Measurements from ENCODE around the gene TRH.

Gene TRH

DNA sequence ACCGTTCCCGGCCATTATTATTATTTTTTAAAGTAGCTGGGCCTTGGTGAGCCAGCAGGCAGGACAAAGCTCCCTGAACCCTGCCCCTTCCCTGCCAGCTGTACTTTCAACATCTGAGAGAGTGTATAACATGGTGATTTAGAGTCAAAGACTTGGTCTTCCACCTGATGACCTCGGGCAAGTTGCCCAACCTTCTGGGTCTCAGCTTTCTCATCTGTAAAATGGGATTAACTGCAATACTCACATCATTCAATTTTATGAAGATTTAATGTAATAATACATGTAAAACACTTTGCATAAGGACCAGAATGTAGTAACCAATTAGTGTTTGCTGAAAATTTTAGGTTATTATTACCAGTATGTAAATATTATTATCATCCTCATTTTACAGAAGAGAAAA lies 11.9 kb upstream of the TRH start:
- H2AFZ ChIP-seq (ENCODE audit: insufficient read depth, low read length, poor library complexity): no peak overlapping the region
- H3K27me3 ChIP-seq (ENCODE audit: insufficient read depth, low read length): peaks cover 2% of the 10 kb centered on the region
- no peak overlapping the region for H3K18ac ChIP-seq (ENCODE audit: low read length)
- H3K79me2 ChIP-seq (ENCODE audit: control insufficient read depth, insufficient read depth, low read length, poor library complexity): no peaks in the 10 kb centered on the region
- H2BK5ac ChIP-seq (ENCODE audit: low read depth, low read length, poor library complexity): no peak overlapping the region
- H3K23ac ChIP-seq (ENCODE audit: low read length): no peak overlapping the region
- H4K91ac ChIP-seq (ENCODE audit: low read depth, low read length): no peak overlapping the region
- no peaks in the 10 kb centered on the region for H3K36me3 ChIP-seq (ENCODE audit: control insufficient read depth in 1 of 2, insufficient read depth in 2 of 2, low read length in 2 of 2)
- H2BK120ac ChIP-seq (ENCODE audit: insufficient read depth, low read length, poor library complexity): no peak overlapping the region
- no peaks in the 10 kb centered on the region for H3K4me1 ChIP-seq (ENCODE audit: control insufficient read depth in 1 of 2, insufficient read depth in 2 of 2, low read length in 2 of 2)
- no peak overlapping the region for H3K4ac ChIP-seq (ENCODE audit: low read depth, low read length)
- H2BK12ac ChIP-seq (ENCODE audit: low read length): no peak overlapping the region
- DNase-seq: no peak
- no peak overlapping the region for H2AK5ac ChIP-seq (ENCODE audit: low read length)
- H3K4me2 ChIP-seq (ENCODE audit: low read length): no peak overlapping the region
- no peaks in the 10 kb centered on the region for H3K9me3 ChIP-seq (ENCODE audit: insufficient read depth, low read depth, low read length)
- H3K4me3 ChIP-seq (ENCODE audit: low read depth, low read length): no peak overlapping the region
- H3K79me1 ChIP-seq (ENCODE audit: low read length): no peaks in the 10 kb centered on the region
- no peak overlapping the region for H4K8ac ChIP-seq (ENCODE audit: low read depth, low read length)
- H4K12ac ChIP-seq (ENCODE audit: low read depth, low read length): no peak overlapping the region
- H3K9ac ChIP-seq (ENCODE audit: low read length): no peak overlapping the region
- H3K14ac ChIP-seq (ENCODE audit: low read length): no peak overlapping the region
- no peak overlapping the region for H3K27ac ChIP-seq (ENCODE audit: low read depth, low read length)
- no CpG with 5 or more reads among the region's 3 CpGs for WGBS (ENCODE audit: extremely low coverage, insufficient coverage, insufficient read length)

DNA sequence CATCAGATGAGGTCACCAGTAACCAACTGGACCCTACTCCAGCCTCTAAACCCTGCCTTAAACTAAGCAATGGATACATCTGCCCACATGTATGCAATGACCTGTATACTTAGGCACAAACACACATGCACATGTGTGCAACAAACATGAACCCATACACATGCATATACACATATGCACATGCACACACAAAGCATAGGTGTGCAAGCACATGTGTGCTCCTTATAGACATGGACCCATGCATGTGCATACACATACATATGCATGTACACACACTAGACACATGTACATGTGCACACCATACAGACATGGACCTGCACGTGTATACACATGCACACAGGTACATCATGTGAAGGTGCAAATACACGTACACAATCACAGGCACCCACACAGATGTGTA lies 8.6 kb upstream of the TRH start:
- no peak overlapping the region for H3K18ac ChIP-seq (ENCODE audit: low read length)
- H2BK120ac ChIP-seq (ENCODE audit: insufficient read depth, low read length, poor library complexity): no peak overlapping the region
- H3K79me2 ChIP-seq (ENCODE audit: control insufficient read depth, insufficient read depth, low read length, poor library complexity): no peaks in the 10 kb centered on the region
- H3K9ac ChIP-seq (ENCODE audit: low read length): no peak overlapping the region
- H2BK12ac ChIP-seq (ENCODE audit: low read length): no peak overlapping the region
- DNase-seq: no peak
- no peak overlapping the region for H3K4ac ChIP-seq (ENCODE audit: low read depth, low read length)
- H3K4me1 ChIP-seq (ENCODE audit: control insufficient read depth in 1 of 2, insufficient read depth in 2 of 2, low read length in 2 of 2): no peaks in the 10 kb centered on the region
- H3K4me2 ChIP-seq (ENCODE audit: low read length): no peak overlapping the region
- H3K4me3 ChIP-seq (ENCODE audit: low read depth, low read length): no peak overlapping the region
- H2AK5ac ChIP-seq (ENCODE audit: low read length): no peak overlapping the region
- no peak overlapping the region for H4K12ac ChIP-seq (ENCODE audit: low read depth, low read length)
- H4K91ac ChIP-seq (ENCODE audit: low read depth, low read length): no peak overlapping the region
- H3K9me3 ChIP-seq (ENCODE audit: insufficient read depth, low read depth, low read length): no peaks in the 10 kb centered on the region
- peaks cover 3% of the 10 kb centered on the region for H3K27me3 ChIP-seq (ENCODE audit: insufficient read depth, low read length)
- H3K14ac ChIP-seq (ENCODE audit: low read length): no peak overlapping the region
- no peak overlapping the region for H3K27ac ChIP-seq (ENCODE audit: low read depth, low read length)
- H4K8ac ChIP-seq (ENCODE audit: low read depth, low read length): no peak overlapping the region
- H3K79me1 ChIP-seq (ENCODE audit: low read length): no peaks in the 10 kb centered on the region
- no peak overlapping the region for H2AFZ ChIP-seq (ENCODE audit: insufficient read depth, low read length, poor library complexity)
- no peak overlapping the region for H2BK5ac ChIP-seq (ENCODE audit: low read depth, low read length, poor library complexity)
- no peak overlapping the region for H3K23ac ChIP-seq (ENCODE audit: low read length)
- H3K36me3 ChIP-seq (ENCODE audit: control insufficient read depth in 1 of 2, insufficient read depth in 2 of 2, low read length in 2 of 2): no peaks in the 10 kb centered on the region
- no CpG with 5 or more reads among the region's 2 CpGs for WGBS (ENCODE audit: extremely low coverage, insufficient coverage, insufficient read length)

DNA sequence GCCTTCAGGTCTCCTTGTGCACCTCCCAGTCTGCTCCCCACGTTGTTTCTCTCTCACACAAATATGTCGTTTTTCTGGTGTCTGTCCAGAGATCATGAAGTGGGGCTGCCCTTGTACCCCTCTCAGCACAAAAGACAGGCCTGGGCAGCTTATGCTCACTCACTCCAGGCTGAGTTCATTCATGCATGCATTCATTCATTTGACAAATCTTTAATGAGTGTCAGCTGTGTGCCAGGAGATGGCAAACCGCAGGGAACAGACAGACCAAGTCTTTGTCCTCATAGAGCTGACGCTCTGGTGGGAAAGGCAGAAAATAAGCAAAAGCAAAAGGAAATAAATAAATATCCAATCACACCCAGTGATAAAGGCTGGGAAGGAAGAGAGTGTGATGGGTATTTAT lies 7.6 kb upstream of the TRH start:
- Histone ChIP-seq H3K27ac (ENCODE audit: low read depth, low read length) (no peak overlapping the region), H3K9me3 (ENCODE audit: insufficient read depth, low read depth, low read length) (no peaks in the 10 kb centered on the region), H3K4ac (ENCODE audit: low read depth, low read length) (no peak overlapping the region), H4K12ac (ENCODE audit: low read depth, low read length) (no peak overlapping the region), H3K23ac (ENCODE audit: low read length) (no peak overlapping the region), H3K36me3 (ENCODE audit: control insufficient read depth in 1 of 2, insufficient read depth in 2 of 2, low read length in 2 of 2) (no peaks in the 10 kb centered on the region), H3K14ac (ENCODE audit: low read length) (no peak overlapping the region), H3K9ac (ENCODE audit: low read length) (no peak overlapping the region), H3K27me3 (ENCODE audit: insufficient read depth, low read length) (peaks cover 8% of the 10 kb centered on the region), H2AFZ (ENCODE audit: insufficient read depth, low read length, poor library complexity) (no peak overlapping the region), H3K18ac (ENCODE audit: low read length) (no peak overlapping the region), H2AK5ac (ENCODE audit: low read length) (no peak overlapping the region), H3K79me1 (ENCODE audit: low read length) (no peaks in the 10 kb centered on the region), H3K79me2 (ENCODE audit: control insufficient read depth, insufficient read depth, low read length, poor library complexity) (no peaks in the 10 kb centered on the region), H4K91ac (ENCODE audit: low read depth, low read length) (no peak overlapping the region), H2BK12ac (ENCODE audit: low read length) (no peak overlapping the region), H3K4me3 (ENCODE audit: low read depth, low read length) (no peak overlapping the region), H4K8ac (ENCODE audit: low read depth, low read length) (no peak overlapping the region), H2BK120ac (ENCODE audit: insufficient read depth, low read length, poor library complexity) (no peak overlapping the region), H3K4me1 (ENCODE audit: control insufficient read depth in 1 of 2, insufficient read depth in 2 of 2, low read length in 2 of 2) (no peaks in the 10 kb centered on the region), H2BK5ac (ENCODE audit: low read depth, low read length, poor library complexity) (no peak overlapping the region), H3K4me2 (ENCODE audit: low read length) (no peak overlapping the region)
- no peak for DNase-seq
- WGBS (ENCODE audit: extremely low coverage, insufficient coverage, insufficient read length): no CpG with 5 or more reads among the region's 4 CpGs

DNA sequence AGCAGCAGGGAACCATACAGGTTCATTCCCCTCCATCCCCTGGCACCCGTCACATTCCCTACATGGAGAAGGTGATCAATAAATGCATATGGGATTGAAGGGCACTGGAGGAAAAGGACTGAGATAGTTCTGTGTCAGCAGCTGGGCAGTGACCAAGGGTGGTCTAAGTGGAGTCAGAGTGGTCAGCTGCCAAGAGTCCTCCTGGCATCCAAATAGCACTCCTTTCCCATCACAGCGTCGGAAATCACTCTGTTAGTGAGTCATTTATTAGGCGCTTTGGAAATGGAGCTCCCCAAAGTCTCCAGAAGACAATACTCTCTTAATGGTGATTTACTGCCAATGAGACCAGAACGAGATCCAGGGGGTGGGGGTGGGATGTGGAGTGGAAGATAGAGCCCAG lies 6.8 kb upstream of the TRH start:
- H2BK12ac ChIP-seq (ENCODE audit: low read length): no peak overlapping the region
- H3K14ac ChIP-seq (ENCODE audit: low read length): no peak overlapping the region
- H3K9me3 ChIP-seq (ENCODE audit: insufficient read depth, low read depth, low read length): no peaks in the 10 kb centered on the region
- no peak overlapping the region for H3K23ac ChIP-seq (ENCODE audit: low read length)
- no peak overlapping the region for H2AFZ ChIP-seq (ENCODE audit: insufficient read depth, low read length, poor library complexity)
- no peak overlapping the region for H2AK5ac ChIP-seq (ENCODE audit: low read length)
- no peak overlapping the region for H4K91ac ChIP-seq (ENCODE audit: low read depth, low read length)
- no peak overlapping the region for H4K12ac ChIP-seq (ENCODE audit: low read depth, low read length)
- no peak overlapping the region for H4K8ac ChIP-seq (ENCODE audit: low read depth, low read length)
- H3K18ac ChIP-seq (ENCODE audit: low read length): no peak overlapping the region
- no peak overlapping the region for H2BK5ac ChIP-seq (ENCODE audit: low read depth, low read length, poor library complexity)
- no peak for DNase-seq
- no peak overlapping the region for H3K9ac ChIP-seq (ENCODE audit: low read length)
- no peaks in the 10 kb centered on the region for H3K79me2 ChIP-seq (ENCODE audit: control insufficient read depth, insufficient read depth, low read length, poor library complexity)
- WGBS (ENCODE audit: extremely low coverage, insufficient coverage, insufficient read length): no CpG with 5 or more reads among the region's 5 CpGs
- no peak overlapping the region for H3K4me2 ChIP-seq (ENCODE audit: low read length)
- no peaks in the 10 kb centered on the region for H3K79me1 ChIP-seq (ENCODE audit: low read length)
- H2BK120ac ChIP-seq (ENCODE audit: insufficient read depth, low read length, poor library complexity): no peak overlapping the region
- H3K4me1 ChIP-seq (ENCODE audit: control insufficient read depth in 1 of 2, insufficient read depth in 2 of 2, low read length in 2 of 2): no peaks in the 10 kb centered on the region
- no peak overlapping the region for H3K27ac ChIP-seq (ENCODE audit: low read depth, low read length)
- no peaks in the 10 kb centered on the region for H3K36me3 ChIP-seq (ENCODE audit: control insufficient read depth in 1 of 2, insufficient read depth in 2 of 2, low read length in 2 of 2)
- H3K4ac ChIP-seq (ENCODE audit: low read depth, low read length): no peak overlapping the region
- H3K27me3 ChIP-seq (ENCODE audit: insufficient read depth, low read length): peaks cover 13% of the 10 kb centered on the region
- H3K4me3 ChIP-seq (ENCODE audit: low read depth, low read length): no peak overlapping the region

Data from trophoblast cell (in vitro differentiated cells and primary cell).